OCI-LY3 (cell line): ENCODE measurements around the gene KIF17.

Source experiments
- H2AFZ ChIP-seq: fragments of 200-600, 300-600 bp; shearing (Covaris generic); 2 replicates; pipeline ENCODE4 v1.6.0; 2014; ENCODE audit warnings: antibody characterized with exemption, low read depth, low read length
- H3K27ac ChIP-seq: fragments of 200-600, 300-600 bp; sonication (generic); 2 replicates; pipeline ENCODE4 v1.5.1; 2014; ENCODE audit warnings: mild to moderate bottlenecking, low read length, moderate library complexity, mixed read lengths
- H3K27me3 ChIP-seq: fragments of 200-600, 300-600 bp; sonication (generic); 2 replicates; pipeline ENCODE4 v1.6.1; 2014; ENCODE audit warnings: low read depth, low read length, mixed read lengths
- H3K36me3 ChIP-seq: fragments of 200-600, 300-600 bp; sonication (generic); replicated peaks from 2 replicates; pipeline ENCODE3; 2014; ENCODE audit warnings: low read depth, low read length, mixed read lengths
- H3K4me1 ChIP-seq: fragments of 300-600, 200-600 bp; sonication (generic); 2 replicates; pipeline ENCODE4 v1.6.1; 2014; ENCODE audit warnings: low read length, mixed read lengths
- H3K4me2 ChIP-seq: fragments of 200-600, 300-600 bp; sonication (generic); 2 replicates; pipeline ENCODE4 v1.6.1; 2014; ENCODE audit warnings: low read length, mixed read lengths
- H3K4me3 ChIP-seq: fragments of 300-600, 200-600 bp; sonication (generic); 2 replicates; pipeline ENCODE4 v1.5.1; 2014; ENCODE audit warnings: antibody characterized with exemption, mild to moderate bottlenecking, low read length, moderate library complexity
- H3K79me2 ChIP-seq: fragments of 300-600, 200-600 bp; shearing (Covaris generic); 2 replicates; pipeline ENCODE4 v1.6.1; 2014; ENCODE audit warnings: mild to moderate bottlenecking, low read length, mixed read lengths
- H3K9ac ChIP-seq: fragments of 300-600, 200-600 bp; shearing (Covaris generic); 2 replicates; pipeline ENCODE4 v1.6.0; 2014; ENCODE audit warnings: mild to moderate bottlenecking, low read length, moderate library complexity
- H3K9me3 ChIP-seq: fragments of 200-600, 300-600 bp; shearing (Covaris generic); 2 replicates; pipeline ENCODE4 v1.6.1; 2014; ENCODE audit warnings: low read length, mixed read lengths; ENCODE audit not compliant: insufficient read depth
- H4K20me1 ChIP-seq: fragments of 200-600, 300-600 bp; sonication (generic); 2 replicates; pipeline ENCODE4 v1.6.1; 2016; ENCODE audit warnings: low read length, mixed read lengths; ENCODE audit not compliant: insufficient read depth
- CTCF ChIP-seq: fragments of 200-600, 300-600 bp; sonication (generic); IDR thresholded peaks from 2 replicates; pipeline ENCODE4 v1.5.1; 2014; ENCODE audit warnings: antibody characterized with exemption, low read length, low read depth
- EZH2phosphoT487 ChIP-seq: fragments of 200-600 bp; shearing (Covaris generic); IDR thresholded peaks from 2 replicates; pipeline ENCODE4 v1.6.1; 2018; ENCODE audit warnings: antibody characterized with exemption, mixed run types, low read depth

Gene KIF17

GRCh38 chr1:20753589-20753988 is 35.8 kb upstream of the KIF17 start:
- H3K4me2 ChIP-seq: no peak overlapping the region
- H3K36me3 ChIP-seq: peaks cover 20% of the 10 kb centered on the region
- H3K79me2 ChIP-seq: peaks cover 5% of the 10 kb centered on the region; the same call in 1 of the 2 replicates
- H2AFZ ChIP-seq: no peak overlapping the region
- no peaks in the 10 kb centered on the region for H3K27me3 ChIP-seq
- no peak overlapping the region for H3K9ac ChIP-seq
- no peaks in the 10 kb centered on the region for H4K20me1 ChIP-seq
- no peak overlapping the region for H3K4me3 ChIP-seq
- no peak overlapping the region for H3K27ac ChIP-seq
- no peaks in the 10 kb centered on the region for H3K4me1 ChIP-seq
- no peaks in the 10 kb centered on the region for H3K9me3 ChIP-seq
- TF ChIP-seq CTCF (no peak), EZH2phosphoT487 (no peak)

GRCh38 chr1:20751462-20751990 is 33.7 kb upstream of the KIF17 start:
- Histone ChIP-seq H3K4me1 (no peaks in the 10 kb centered on the region), H4K20me1 (no peaks in the 10 kb centered on the region), H3K27ac (no peak overlapping the region), H3K4me3 (no peak overlapping the region), H3K9me3 (no peaks in the 10 kb centered on the region), H3K79me2 (peaks cover 5% of the 10 kb centered on the region; the same call in 1 of the 2 replicates), H2AFZ (no peak overlapping the region), H3K4me2 (no peak overlapping the region), H3K27me3 (no peaks in the 10 kb centered on the region), H3K9ac (no peak overlapping the region), H3K36me3 (peaks cover 31% of the 10 kb centered on the region)
- no peak for TF ChIP-seq CTCF
- TF ChIP-seq EZH2phosphoT487: no peak

GRCh38 chr1:20742671-20743070 is 24.9 kb upstream of the KIF17 start:
- no peak overlapping the region for H3K27ac ChIP-seq
- no peaks in the 10 kb centered on the region for H4K20me1 ChIP-seq
- no peaks in the 10 kb centered on the region for H3K27me3 ChIP-seq
- H3K4me1 ChIP-seq: no peaks in the 10 kb centered on the region
- H2AFZ ChIP-seq: no peak overlapping the region
- no peak overlapping the region for H3K4me3 ChIP-seq
- no peaks in the 10 kb centered on the region for H3K9me3 ChIP-seq
- H3K36me3 ChIP-seq: peaks cover 57% of the 10 kb centered on the region
- H3K9ac ChIP-seq: no peak overlapping the region
- no peak overlapping the region for H3K4me2 ChIP-seq
- no peaks in the 10 kb centered on the region for H3K79me2 ChIP-seq
- TF ChIP-seq EZH2phosphoT487 (no peak), CTCF (no peak)

GRCh38 chr1:20740781-20741180 is 23.0 kb upstream of the KIF17 start:
- Histone ChIP-seq H3K36me3 (peaks cover 50% of the 10 kb centered on the region), H3K4me2 (no peak overlapping the region), H3K4me1 (no peaks in the 10 kb centered on the region), H3K79me2 (no peaks in the 10 kb centered on the region), H3K9me3 (no peaks in the 10 kb centered on the region), H3K9ac (no peak overlapping the region), H3K27me3 (no peaks in the 10 kb centered on the region), H3K27ac (no peak overlapping the region), H3K4me3 (no peak overlapping the region), H2AFZ (no peak overlapping the region), H4K20me1 (no peaks in the 10 kb centered on the region)
- TF ChIP-seq CTCF (no peak), EZH2phosphoT487 (no peak)
